LNCAP (cell line): ENCODE measurements around the gene E4F1.

ENCODE experiments used
- CTCF ChIP-seq: fragments of 450-650 bp; IDR thresholded peaks from 2 replicates; pipeline ENCODE4 v1.5.1; 2017; ENCODE audit warnings: mild to moderate bottlenecking

E4F1 gene

GRCh38 chr16:2275476-2276367, 52.3 kb downstream of the E4F1 start:
- no peak for TF ChIP-seq CTCF

- no peak for TF ChIP-seq CTCF
Observed at GRCh38 chr16:2276368-2277195, 53.2 kb downstream of the E4F1 start.

GRCh38 chr16:2277466-2278271, 54.3 kb downstream of the E4F1 start:
- TF ChIP-seq CTCF = no peak

- TF ChIP-seq CTCF = no peak
Observed at GRCh38 chr16:2278272-2278608, 54.8 kb downstream of the E4F1 start.

GRCh38 chr16:2278956-2279800, 55.8 kb downstream of the E4F1 start:
- TF ChIP-seq CTCF = no peak

- TF ChIP-seq CTCF = no peak
Observed at GRCh38 chr16:2280461-2280860, 57.1 kb downstream of the E4F1 start.
